HepG2 (cell line): ENCODE measurements around the gene MTRR. TPM values are rescaled to one million over a fixed set of nuclear protein-coding genes. Genes with fewer than 3 reads are reported as not detected.

Experiments used
- ATAC-seq: fragments of 200-7000 bp; cut with Tn5 transposase; 3 replicates; pipeline ENCODE4 v1.9.1; 2020; ENCODE audit warnings: mild to moderate bottlenecking, moderate library complexity
- BruUV-seq: library from RNA; stranded (reverse); fragments of 400-500 nt; replicated peaks from 2 replicates; lab custom pipeline; 2021; lab: Mats Ljungman, UMichigan
- CTCF ChIA-PET: fragments of 300-600 bp; formaldehyde crosslinking; extraction: SDS; loops from one replicate; lab custom pipeline; 2021; ENCODE audit warnings: low total read pairs, inconsistent platforms, low intra/inter-chr PET ratio; lab: Yijun Ruan, JAX
- POLR2A ChIA-PET: fragments of 350-600 bp; sonication (Branson Sonifier 250); formaldehyde crosslinking; loops from one replicate; lab custom pipeline; 2020; ENCODE audit warnings: antibody characterized with exemption, inconsistent platforms; lab: Yijun Ruan, JAX
- DNase-seq: peaks from one replicate; pipeline ENCODE4 v3.0.0-alpha.2; 2015; ENCODE audit warnings: low spot score
- FAIRE-seq: peaks from 3 replicates; lab custom pipeline; 2011; peaks lifted over from hg19 to GRCh38; lab: Jason Lieb, UNC
- H2AFZ ChIP-seq: one replicate; pipeline ENCODE4 v1.6.1; 2011; ENCODE audit warnings: low read length, inconsistent platforms
- H3K27ac ChIP-seq: fragments of 300-600 bp; 3 replicates; pipeline ENCODE4 v1.8.0; 2011; ENCODE audit warnings: mixed run types, mild to moderate bottlenecking, mixed read lengths, low read length, inconsistent platforms; ENCODE audit not compliant: insufficient read depth; ENCODE audit errors: extremely low read length
- H3K27me3 ChIP-seq, 2 experiments: fragments of 200-600 bp in 1 of 2; 2 replicates in 1 of 2; 3 replicates in 1 of 2; pipeline versions ENCODE4 v1.6.0 to v1.8.0; 2011; ENCODE audit warnings: low read length in 2 of 2, mild to moderate bottlenecking in 2 of 2, moderate library complexity in 2 of 2, inconsistent platforms in 1 of 2; ENCODE audit not compliant: insufficient read depth in 2 of 2, control insufficient read depth in 1 of 2
- H3K36me3 ChIP-seq, 2 experiments: fragments of 200-600 bp in 1 of 2; replicated peaks in 1 of 2; 2 replicates in 1 of 2; 3 replicates in 1 of 2; pipeline versions ENCODE4 v1.5.1 to v1.8.0; 2011; ENCODE audit warnings: low read length in 2 of 2, inconsistent platforms in 1 of 2; ENCODE audit not compliant: insufficient read depth in 2 of 2, control insufficient read depth in 1 of 2
- H3K4me1 ChIP-seq: 2 replicates; pipeline ENCODE4 v1.5.1; 2012; ENCODE audit warnings: low read length, inconsistent platforms; ENCODE audit not compliant: insufficient read depth
- H3K4me2 ChIP-seq: 2 replicates; pipeline ENCODE4 v1.6.0; 2011; ENCODE audit warnings: low read depth, low read length, inconsistent platforms
- H3K4me3 ChIP-seq, 3 experiments: fragments of 200-600 bp in 1 of 3; sonication (generic), shearing (Covaris generic) in 1 of 3; replicated peaks in 1 of 3; 2 replicates each; pipeline ENCODE4 v1.5.1; 2011 to 2016; ENCODE audit warnings: low read length in 3 of 3, inconsistent platforms in 2 of 3, low read depth in 2 of 3, mild to moderate bottlenecking in 2 of 3, control low read depth in 1 of 3, mixed read lengths in 1 of 3; ENCODE audit not compliant: insufficient read depth in 1 of 3
- H3K79me2 ChIP-seq: one replicate; pipeline ENCODE4 v1.6.1; 2011; ENCODE audit warnings: low read length, inconsistent platforms; ENCODE audit not compliant: insufficient read depth
- H3K9ac ChIP-seq: 2 replicates; pipeline ENCODE4 v1.6.0; 2011; ENCODE audit warnings: mild to moderate bottlenecking, low read depth, low read length, inconsistent platforms; ENCODE audit not compliant: insufficient read depth
- H3K9me3 ChIP-seq: 2 replicates; pipeline ENCODE4 v1.5.1; 2012; ENCODE audit warnings: mild to moderate bottlenecking, low read length
- H4K20me1 ChIP-seq: 2 replicates; pipeline ENCODE4 v1.6.0; 2011; ENCODE audit warnings: inconsistent platforms, mild to moderate bottlenecking, low read length, moderate library complexity; ENCODE audit not compliant: insufficient read depth
- NFE2 ChIP-seq: sonication (generic); formaldehyde crosslinking; IDR thresholded peaks from 2 replicates; pipeline ENCODE4 v1.4.0; 2020; ENCODE audit warnings: missing genetic modification reagents
- RBM39 ChIP-seq: fragments of 200-400 bp; formaldehyde crosslinking; IDR thresholded peaks from one replicate; pipeline ENCODE4 v1.6.1; 2018; ENCODE audit warnings: antibody characterized with exemption, mild to moderate bottlenecking, low read depth, low read length; ENCODE audit not compliant: poor library complexity, severe bottlenecking
- SMC3 ChIP-seq: IDR thresholded peaks from 2 replicates; pipeline ENCODE4 v1.6.1; 2011; ENCODE audit warnings: low read length, improper control_type of control experiment
- STAG1 ChIP-seq: sonication (generic); formaldehyde crosslinking; IDR thresholded peaks from 2 replicates; pipeline ENCODE4 v1.4.0; 2020; ENCODE audit warnings: missing genetic modification reagents
- ZNF768 ChIP-seq: sonication (generic); formaldehyde crosslinking; IDR thresholded peaks from 2 replicates; pipeline ENCODE4 v1.4.0; 2020; ENCODE audit warnings: missing genetic modification reagents
- ZNF879 ChIP-seq: sonication (generic); formaldehyde crosslinking; IDR thresholded peaks from 2 replicates; pipeline ENCODE4 v1.8.1; 2023; ENCODE audit warnings: missing genetic modification reagents
- whole genome bisulfite sequencing: methylation state at CpG from one replicate; pipeline ENCODE4 v1.1.6; 2017; ENCODE audit warnings: low lambda C conversion rate; 5-methylcytosine and 5-hydroxymethylcytosine counted together
- in situ Hi-C: cut with HindIII; loops from 2 replicates; pipeline ENCODE4 v1.10.0; 2017; ENCODE audit warnings: low pct_unique_long_range_greater_than_20kb; ENCODE audit not compliant: extremely low pct_ligation_motif_present
- intact Hi-C: fragments of 100-400 bp; cut with micrococcal nuclease; formaldehyde crosslinking; loops from one replicate; pipeline ENCODE4 v1.10.0; 2022; ENCODE audit not compliant: unreplicated experiment
- polyA plus RNA-seq, 8 experiments: library from polyadenylated mRNA; depleted of rRNA in 3 of 8; stranded (reverse) in 7 of 8; unstranded in 1 of 8; fragments of >200 nt; fragmentation: Illumina TruSeq in 4 of 8; extraction: Trizol in 4 of 8; gene quantifications; 2 replicates each; pipeline versions ENCODE4 v1.2.1 to v1.2.3, GENCODE V29; 2011 to 2016; ENCODE audit warnings: low read depth in 4 of 8, missing spikeins in 1 of 8, mixed read lengths in 1 of 8; ENCODE audit not compliant: insufficient read depth in 1 of 8
- total RNA-seq, 5 experiments: library from RNA; depleted of rRNA; stranded (reverse); fragments of >200 nt; fragmentation: Illumina TruSeq; extraction: Trizol; gene quantifications; 2 replicates each; pipeline ENCODE4 v1.2.3, GENCODE V29; 2016; ENCODE audit warnings: low read depth in 1 of 5
- TF ChIP-seq, protein P1 (sequence below): sonication (generic); formaldehyde crosslinking; IDR thresholded peaks from 2 replicates; pipeline ENCODE4 v1.4.0; 2020; ENCODE audit warnings: mild to moderate bottlenecking, missing genetic modification reagents
- TF ChIP-seq, protein P2 (sequence below): sonication (generic); formaldehyde crosslinking; IDR thresholded peaks from 2 replicates; pipeline ENCODE4 v1.8.1; 2023; ENCODE audit warnings: mild to moderate bottlenecking, missing genetic modification reagents, borderline replicate concordance
- TF ChIP-seq, protein P3 (sequence below): sonication (generic); formaldehyde crosslinking; IDR thresholded peaks from 2 replicates; pipeline ENCODE4 v1.8.0; 2022; ENCODE audit warnings: missing genetic modification reagents, low read depth, mild to moderate bottlenecking, borderline replicate concordance
- TF ChIP-seq, protein P4 (sequence below): sonication (generic); formaldehyde crosslinking; IDR thresholded peaks from 2 replicates; pipeline ENCODE4 v1.5.0; 2020; ENCODE audit warnings: mild to moderate bottlenecking, missing genetic modification reagents, moderate library complexity

MTRR gene
- total and polyA plus RNA-seq, 2 of the 13 experiments (the other 11 are each of a cell fraction or from before 2014, with no cell fraction given) = 39.2 to 59.2 TPM

DNA sequence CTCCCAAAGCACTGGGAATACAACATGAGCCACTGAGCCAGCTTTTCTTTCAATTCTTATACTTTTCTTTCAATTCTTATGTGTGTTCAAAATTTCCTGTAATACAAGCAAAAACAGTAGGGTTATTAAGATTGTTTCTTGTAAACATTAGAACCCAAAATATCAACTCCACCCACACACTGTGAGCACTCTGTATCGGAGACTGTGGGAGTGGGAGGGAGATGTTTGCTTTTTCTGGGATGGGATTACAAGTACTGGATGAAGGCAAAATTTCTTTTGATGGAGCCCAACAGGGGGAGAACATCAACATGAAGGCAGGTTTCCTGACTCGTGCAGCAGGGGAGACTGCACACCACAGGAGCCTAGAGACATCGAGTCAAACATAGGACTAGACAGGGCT is 13.3 kb upstream of the MTRR start:
- no peak for FAIRE-seq
- POLR2A ChIA-PET = no interaction called here

DNA sequence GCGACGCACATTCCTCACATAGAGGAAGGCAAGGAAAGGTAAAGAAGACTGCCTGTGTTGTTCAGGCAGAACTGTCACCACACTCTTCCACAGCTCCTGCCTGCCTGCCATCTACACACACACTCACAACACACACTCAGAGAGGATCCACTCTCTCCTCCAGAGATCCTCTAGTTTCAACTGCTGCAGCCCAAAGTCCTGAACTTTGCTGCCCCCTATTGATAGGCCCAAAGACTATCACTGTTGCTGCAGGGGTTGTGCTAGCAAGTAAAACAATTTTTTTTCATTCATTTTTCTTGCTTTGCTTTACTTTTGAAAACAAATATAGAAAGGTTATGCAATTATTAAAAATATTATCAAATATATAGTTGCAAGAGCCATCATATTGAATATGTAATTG is 12.1 kb upstream of the MTRR start:
- POLR2A ChIA-PET = no interaction called here
- 96% methylated on average over 2 of the region's 2 CpGs for WGBS
- no peak overlapping the region for H3K9ac ChIP-seq
- no peaks in the 10 kb centered on the region for H3K27me3 ChIP-seq
- no peak overlapping the region for H3K27ac ChIP-seq
- H3K79me2 ChIP-seq = no peaks in the 10 kb centered on the region
- no peak overlapping the region for H3K4me2 ChIP-seq
- in situ Hi-C loops (no loop called here), intact Hi-C loops (loop anchor here (5.0 kb wide), 1 partner anchor 265 kb away; no protein-coding TSS in a partner anchor)
- H3K4me3 ChIP-seq = no peak overlapping the region
- H3K9me3 ChIP-seq = no peaks in the 10 kb centered on the region
- H3K36me3 ChIP-seq = peaks cover 5 to 16% of the 10 kb centered on the region in 2 experiments; a peak in 4 of 5 replicates
- CTCF ChIA-PET = no interaction called here
- H4K20me1 ChIP-seq = no peaks in the 10 kb centered on the region
- FAIRE-seq (no peak), DNase-seq (peak; percentile 38), ATAC-seq (peak; percentile 91)
- TF ChIP-seq RBM39 (no peak), ZNF879 (CRISPR knock-in tag) (no peak), STAG1 (CRISPR knock-in tag) (peak; percentile 65), SMC3 (peak; percentile 43; the same call in 1 of the 2 replicates)
- TF ChIP-seq, protein P1, sequence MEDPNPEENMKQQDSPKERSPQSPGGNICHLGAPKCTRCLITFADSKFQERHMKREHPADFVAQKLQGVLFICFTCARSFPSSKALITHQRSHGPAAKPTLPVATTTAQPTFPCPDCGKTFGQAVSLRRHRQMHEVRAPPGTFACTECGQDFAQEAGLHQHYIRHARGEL (CRISPR knock-in tag) = no peak
- TF ChIP-seq, protein P2, sequence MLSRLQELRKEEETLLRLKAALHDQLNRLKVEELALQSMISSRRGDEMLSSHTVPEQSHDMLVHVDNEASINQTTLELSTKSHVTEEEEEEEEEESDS (CRISPR knock-in tag) = no peak
- TF ChIP-seq, protein P3, sequence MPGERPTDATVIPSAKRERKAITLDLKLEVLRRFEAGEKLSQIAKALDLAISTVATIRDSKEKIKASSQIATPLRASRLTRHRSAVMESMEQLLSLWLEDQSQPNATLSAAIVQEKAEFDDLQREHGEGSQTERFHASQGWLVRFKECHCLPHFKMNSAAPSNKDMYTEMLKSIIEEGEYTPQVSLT (CRISPR knock-in tag) = no peak
- TF ChIP-seq, protein P4, sequence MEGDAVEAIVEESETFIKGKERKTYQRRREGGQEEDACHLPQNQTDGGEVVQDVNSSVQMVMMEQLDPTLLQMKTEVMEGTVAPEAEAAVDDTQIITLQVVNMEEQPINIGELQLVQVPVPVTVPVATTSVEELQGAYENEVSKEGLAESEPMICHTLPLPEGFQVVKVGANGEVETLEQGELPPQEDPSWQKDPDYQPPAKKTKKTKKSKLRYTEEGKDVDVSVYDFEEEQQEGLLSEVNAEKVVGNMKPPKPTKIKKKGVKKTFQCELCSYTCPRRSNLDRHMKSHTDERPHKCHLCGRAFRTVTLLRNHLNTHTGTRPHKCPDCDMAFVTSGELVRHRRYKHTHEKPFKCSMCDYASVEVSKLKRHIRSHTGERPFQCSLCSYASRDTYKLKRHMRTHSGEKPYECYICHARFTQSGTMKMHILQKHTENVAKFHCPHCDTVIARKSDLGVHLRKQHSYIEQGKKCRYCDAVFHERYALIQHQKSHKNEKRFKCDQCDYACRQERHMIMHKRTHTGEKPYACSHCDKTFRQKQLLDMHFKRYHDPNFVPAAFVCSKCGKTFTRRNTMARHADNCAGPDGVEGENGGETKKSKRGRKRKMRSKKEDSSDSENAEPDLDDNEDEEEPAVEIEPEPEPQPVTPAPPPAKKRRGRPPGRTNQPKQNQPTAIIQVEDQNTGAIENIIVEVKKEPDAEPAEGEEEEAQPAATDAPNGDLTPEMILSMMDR (CRISPR knock-in tag) = peak; percentile 81
- peaks cover 8% of the 10 kb centered on the region for H3K4me1 ChIP-seq
- H2AFZ ChIP-seq = no peak overlapping the region
- no TSS peak for BruUV-seq

More for the DNA sequence above, 13.3 kb upstream of the MTRR start:
- Histone ChIP-seq H3K9me3 (no peaks in the 10 kb centered on the region), H3K4me3 (no peak overlapping the region), H2AFZ (no peak overlapping the region), H3K27ac (no peak overlapping the region), H3K9ac (no peak overlapping the region), H4K20me1 (no peaks in the 10 kb centered on the region), H3K79me2 (no peaks in the 10 kb centered on the region), H3K4me1 (peaks cover 16% of the 10 kb centered on the region), H3K27me3 (no peaks in the 10 kb centered on the region), H3K4me2 (no peak overlapping the region), H3K36me3 (peaks cover 4 to 7% of the 10 kb centered on the region in 2 experiments; a peak in 3 of 5 replicates)
- TF ChIP-seq NFE2 = no peak
- no peak for TF ChIP-seq ZNF768 (CRISPR knock-in tag)
- ATAC-seq = no peak
- no peak for DNase-seq
- intact Hi-C loops (loop anchor here (5.0 kb wide), 1 partner anchor 263 kb away; no protein-coding TSS in a partner anchor), in situ Hi-C loops (no loop called here)
- CTCF ChIA-PET = no interaction called here
- WGBS = 23% methylated on average over 3 of the region's 3 CpGs
- no TSS peak for BruUV-seq
